HEK293T (cell line): ENCODE measurements around the gene COG2.

ENCODE experiments used
- ARNT ChIP-seq: fragments of 450-650 bp; IDR thresholded peaks from 2 replicates; pipeline ENCODE4 v1.6.1; 2017; ENCODE audit warnings: mild to moderate bottlenecking
- BHLHE40 ChIP-seq: fragments of 450-650 bp; IDR thresholded peaks from 2 replicates; pipeline ENCODE4 v1.6.1; 2016; ENCODE audit warnings: mild to moderate bottlenecking, moderate library complexity, borderline replicate concordance
- CTBP1 ChIP-seq: fragments of 450-650 bp; IDR thresholded peaks from 2 replicates; pipeline ENCODE4 v1.6.1; 2016; ENCODE audit warnings: borderline replicate concordance
- FOXA1 ChIP-seq: fragments of 450-650 bp; IDR thresholded peaks from 2 replicates; pipeline ENCODE4 v1.6.1; 2016; ENCODE audit warnings: mild to moderate bottlenecking
- FOXK2 ChIP-seq: fragments of 450-650 bp; IDR thresholded peaks from 2 replicates; pipeline ENCODE4 v1.6.1; 2016; ENCODE audit warnings: mild to moderate bottlenecking
- FOXM1 ChIP-seq: fragments of 450-650 bp; IDR thresholded peaks from 2 replicates; pipeline ENCODE4 v1.6.1; 2017; ENCODE audit warnings: mild to moderate bottlenecking, borderline replicate concordance
- HDGF ChIP-seq: fragments of 450-650 bp; IDR thresholded peaks from 2 replicates; pipeline ENCODE4 v1.6.1; 2017; ENCODE audit warnings: antibody characterized with exemption, borderline replicate concordance
- L3MBTL2 ChIP-seq: fragments of 450-650 bp; conservative IDR thresholded peaks from 2 replicates; pipeline ENCODE4 v1.6.1; 2016; ENCODE audit warnings: mild to moderate bottlenecking
- LEF1 ChIP-seq: fragments of 450-650 bp; IDR thresholded peaks from 2 replicates; pipeline ENCODE4 v1.6.1; 2017; ENCODE audit warnings: mild to moderate bottlenecking, borderline replicate concordance
- SP1 ChIP-seq: fragments of 450-650 bp; IDR thresholded peaks from 2 replicates; pipeline ENCODE4 v1.6.1; 2017
- SUZ12 ChIP-seq: fragments of 450-650 bp; IDR thresholded peaks from 2 replicates; pipeline ENCODE4 v1.6.1; 2016; ENCODE audit warnings: mild to moderate bottlenecking
- TARDBP ChIP-seq: fragments of 450-650 bp; IDR thresholded peaks from 2 replicates; pipeline ENCODE4 v1.6.1; 2016
- ZNF384 ChIP-seq: fragments of 450-650 bp; IDR thresholded peaks from 2 replicates; pipeline ENCODE4 v1.6.1; 2016
- TF ChIP-seq, protein P1 (sequence below): fragments of 450-650 bp; IDR thresholded peaks from 2 replicates; pipeline ENCODE4 v1.6.1; 2016

DNA sequence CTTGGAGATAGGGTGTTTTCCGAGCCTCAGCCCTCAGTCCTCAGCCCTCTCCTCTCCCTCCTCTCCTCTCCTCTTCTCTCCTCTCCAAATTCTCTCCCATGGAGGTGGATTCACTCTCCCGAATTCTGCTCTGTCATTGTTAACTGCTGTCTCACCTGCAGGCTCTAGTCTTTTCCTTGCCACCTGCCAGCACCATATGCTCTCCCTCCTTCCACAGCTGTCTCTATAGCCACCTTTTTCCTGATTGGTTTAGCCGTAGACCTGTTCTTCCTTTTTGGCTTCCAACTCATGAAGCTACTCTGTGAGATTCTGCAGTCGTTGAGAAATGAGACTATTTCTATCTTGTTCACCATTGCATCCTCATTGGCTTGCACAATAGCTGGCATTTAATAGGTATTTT, 19.7 kb downstream of the COG2 start:
- no peak for TF ChIP-seq FOXK2
- TF ChIP-seq HDGF = no peak
- TF ChIP-seq FOXM1 = no peak
- TF ChIP-seq LEF1 = no peak
- TF ChIP-seq SP1 = no peak
- no peak for TF ChIP-seq BHLHE40
- no peak for TF ChIP-seq ZNF384
- no peak for TF ChIP-seq ARNT
- TF ChIP-seq L3MBTL2 = no peak
- TF ChIP-seq TARDBP = no peak
- TF ChIP-seq FOXA1 = no peak
- TF ChIP-seq CTBP1 = no peak
- no peak for TF ChIP-seq SUZ12
- TF ChIP-seq, protein P1, sequence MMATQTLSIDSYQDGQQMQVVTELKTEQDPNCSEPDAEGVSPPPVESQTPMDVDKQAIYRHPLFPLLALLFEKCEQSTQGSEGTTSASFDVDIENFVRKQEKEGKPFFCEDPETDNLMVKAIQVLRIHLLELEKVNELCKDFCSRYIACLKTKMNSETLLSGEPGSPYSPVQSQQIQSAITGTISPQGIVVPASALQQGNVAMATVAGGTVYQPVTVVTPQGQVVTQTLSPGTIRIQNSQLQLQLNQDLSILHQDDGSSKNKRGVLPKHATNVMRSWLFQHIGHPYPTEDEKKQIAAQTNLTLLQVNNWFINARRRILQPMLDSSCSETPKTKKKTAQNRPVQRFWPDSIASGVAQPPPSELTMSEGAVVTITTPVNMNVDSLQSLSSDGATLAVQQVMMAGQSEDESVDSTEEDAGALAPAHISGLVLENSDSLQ = no peak
